Neural crest cell (in vitro differentiated cells): ENCODE measurements around the gene CDK12. TPM values are rescaled to one million over a fixed set of nuclear protein-coding genes. Genes with fewer than 3 reads are reported as not detected.

Experiments
- DNase-seq: peaks from one replicate; pipeline ENCODE4 v3.0.0; 2021; ENCODE audit warnings: low read depth, mixed read lengths, low spot score
- H3K27ac Mint-ChIP-seq: one replicate; pipeline ENCODE4 v1.8.0; 2021; ENCODE audit warnings: mild to moderate bottlenecking, mixed read lengths; ENCODE audit not compliant: unreplicated experiment
- H3K27me3 Mint-ChIP-seq: 2 replicates; pipeline ENCODE4 v1.8.0; 2021; ENCODE audit warnings: low read depth, mild to moderate bottlenecking, mixed read lengths
- H3K36me3 Mint-ChIP-seq: 2 replicates; pipeline ENCODE4 v1.8.0; 2021; ENCODE audit warnings: low read depth, mild to moderate bottlenecking, mixed read lengths
- H3K4me1 Mint-ChIP-seq: 2 replicates; pipeline ENCODE4 v1.8.0; 2021; ENCODE audit warnings: mixed read lengths
- H3K4me3 Mint-ChIP-seq: one replicate; pipeline ENCODE4 v1.8.0; 2021; ENCODE audit warnings: mild to moderate bottlenecking, mixed read lengths
- H3K9me3 Mint-ChIP-seq: 2 replicates; pipeline ENCODE4 v1.8.0; 2021; ENCODE audit warnings: mixed read lengths
- CTCF ChIP-seq: fragments of 200-600 bp; sonication (generic); conservative IDR thresholded peaks from 2 replicates; pipeline ENCODE4 v1.5.0; 2021; ENCODE audit warnings: antibody characterized with exemption, mild to moderate bottlenecking
- total RNA-seq: library from RNA; stranded (reverse); gene quantifications from 2 replicates; pipeline ENCODE4 v1.2.1, GENCODE V29; 2021

The CDK12 gene
- total RNA-seq, 1 donor from 2014 or later, result 69.8 TPM

GRCh38 chr17:39576187-39576586 lies 114.9 kb downstream of the CDK12 start:
- Mint-ChIP-seq H3K9me3 (peaks cover under 1% of the 10 kb centered on the region), H3K27me3 (peaks cover 16% of the 10 kb centered on the region), H3K4me3 (peak overlapping the region; percentile 60), H3K4me1 (peaks cover 17% of the 10 kb centered on the region), H3K36me3 (peaks cover 5% of the 10 kb centered on the region), H3K27ac (no peak overlapping the region)
- peak; percentile 64 for TF ChIP-seq CTCF
- DNase-seq, result peak; percentile 37

DNA sequence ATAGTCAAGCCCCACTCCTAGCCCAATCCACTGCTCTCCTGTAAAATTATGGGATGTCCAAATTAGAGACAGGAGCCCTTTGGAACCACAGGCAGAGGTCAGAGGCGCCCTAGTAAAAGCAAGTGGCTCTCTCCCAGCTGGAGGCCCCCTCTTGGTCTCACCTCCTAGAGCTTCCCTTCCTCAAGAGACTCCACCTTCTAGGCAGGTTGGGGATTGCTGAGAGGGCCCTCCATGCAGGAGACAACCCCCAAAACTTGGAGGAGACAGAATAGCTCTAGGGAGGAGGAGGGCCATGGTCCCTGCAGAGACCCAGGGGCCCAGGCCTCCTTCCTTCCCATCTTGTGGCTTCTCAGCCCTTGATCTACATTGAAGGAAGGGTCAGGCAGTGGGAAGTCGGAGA lies 117.0 kb downstream of the CDK12 start:
- H3K27me3 Mint-ChIP-seq, result peaks cover 30% of the 10 kb centered on the region
- peaks cover 17% of the 10 kb centered on the region for H3K4me1 Mint-ChIP-seq
- no peak for TF ChIP-seq CTCF
- DNase-seq, result no peak
- H3K36me3 Mint-ChIP-seq, result no peaks in the 10 kb centered on the region
- H3K4me3 Mint-ChIP-seq, result no peak overlapping the region
- no peaks in the 10 kb centered on the region for H3K9me3 Mint-ChIP-seq
- H3K27ac Mint-ChIP-seq, result no peak overlapping the region

DNA sequence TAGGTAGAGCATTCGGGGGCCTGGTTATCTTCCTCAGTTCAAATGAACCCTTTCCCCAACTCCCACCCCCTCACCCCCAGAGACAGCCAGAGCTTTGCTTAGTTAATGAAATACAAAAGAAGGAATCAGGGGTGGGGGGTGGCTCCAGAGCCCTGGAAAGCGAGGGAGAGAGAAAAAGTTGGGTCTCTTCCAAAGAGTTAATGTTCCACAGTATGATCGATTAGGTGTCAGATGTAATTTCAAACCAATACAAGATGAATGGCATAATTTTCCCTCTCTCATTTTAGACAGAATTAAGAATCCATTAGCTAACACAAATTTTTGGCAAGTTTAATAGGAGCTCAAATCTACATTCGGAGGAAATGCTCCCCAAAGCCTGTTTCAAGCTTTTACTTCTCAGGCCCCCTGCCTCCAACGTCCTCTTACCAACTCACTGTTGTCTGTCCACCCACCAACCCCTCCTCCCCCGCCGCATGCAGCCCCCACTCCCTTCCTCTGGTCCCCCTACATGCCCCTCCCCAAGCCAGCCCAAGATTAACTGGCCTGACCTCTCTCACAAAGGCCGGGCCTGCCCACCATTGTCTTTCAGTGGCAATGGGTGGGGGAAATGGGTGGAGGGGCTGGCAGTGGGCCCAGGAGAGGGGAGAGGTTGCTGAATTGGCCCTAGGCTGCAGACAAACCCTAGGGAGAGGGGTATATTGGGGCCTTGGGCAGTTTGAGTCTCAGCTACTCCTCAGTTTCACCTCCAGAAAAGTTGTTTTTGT lies 118.2 kb downstream of the CDK12 start:
- Mint-ChIP-seq H3K27me3 (peaks cover 37% of the 10 kb centered on the region), H3K36me3 (no peaks in the 10 kb centered on the region), H3K9me3 (no peaks in the 10 kb centered on the region), H3K27ac (no peak overlapping the region), H3K4me3 (peak overlapping the region; percentile 53), H3K4me1 (peaks cover 12% of the 10 kb centered on the region)
- no peak for DNase-seq
- TF ChIP-seq CTCF, result no peak

GRCh38 chr17:39580082-39580468 lies 118.8 kb downstream of the CDK12 start:
- Mint-ChIP-seq H3K4me3 (no peak overlapping the region), H3K36me3 (no peaks in the 10 kb centered on the region), H3K27ac (no peak overlapping the region), H3K4me1 (peaks cover 12% of the 10 kb centered on the region), H3K27me3 (peaks cover 40% of the 10 kb centered on the region), H3K9me3 (no peaks in the 10 kb centered on the region)
- no peak for DNase-seq
- no peak for TF ChIP-seq CTCF

DNA sequence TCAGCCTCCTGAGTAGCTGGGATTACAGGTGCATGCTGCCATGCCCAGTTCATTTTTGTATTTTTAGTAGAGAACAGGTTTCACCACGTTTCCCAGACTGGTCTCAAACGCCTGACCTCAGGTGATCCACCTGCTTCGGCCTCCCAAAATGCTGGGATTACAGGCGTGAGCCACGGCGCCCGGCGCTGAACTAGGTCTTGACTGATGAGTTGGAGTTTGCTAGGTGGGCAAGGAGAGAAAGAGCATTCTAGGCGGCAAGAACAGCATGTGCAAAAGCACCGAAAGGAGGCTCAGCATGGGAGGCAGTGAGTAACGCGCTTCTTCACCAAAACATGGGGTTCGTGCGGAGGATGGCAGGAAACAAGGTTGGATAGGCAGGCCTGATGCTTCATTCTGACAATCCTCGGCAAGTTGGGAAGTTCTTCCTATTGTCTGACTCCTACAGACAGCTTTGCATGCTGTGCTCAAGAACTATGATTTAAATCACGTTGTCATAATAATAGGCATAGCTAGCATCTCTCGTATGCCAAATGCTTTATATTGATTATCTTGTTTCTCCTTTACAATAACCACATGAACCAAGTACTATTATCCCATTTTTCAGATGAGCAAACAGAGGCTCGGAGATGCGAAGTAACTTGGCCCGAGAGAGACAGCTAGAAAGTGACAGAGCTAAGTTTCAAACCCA lies 119.9 kb downstream of the CDK12 start:
- Mint-ChIP-seq H3K27me3 (peaks cover 34% of the 10 kb centered on the region), H3K27ac (no peak overlapping the region)
- no peak for TF ChIP-seq CTCF

More for the DNA sequence above, 119.9 kb downstream of the CDK12 start:
- Mint-ChIP-seq H3K9me3 (no peaks in the 10 kb centered on the region), H3K4me3 (no peak overlapping the region), H3K4me1 (peaks cover 12% of the 10 kb centered on the region), H3K36me3 (no peaks in the 10 kb centered on the region)
- DNase-seq, result no peak
